ENCODE data around the gene OSBPL10. TPM values are rescaled to one million over a fixed set of nuclear protein-coding genes. Genes with fewer than 3 reads are reported as not detected.
"Not testable (repeated sequence)": the region's sequence is repeated elsewhere in the genome, so short reads cannot be mapped to it uniquely, and the experiment has no call there.

The OSBPL10 gene
- total RNA-seq, 1 donor from 2014 or later = 17.3 TPM

DNA sequence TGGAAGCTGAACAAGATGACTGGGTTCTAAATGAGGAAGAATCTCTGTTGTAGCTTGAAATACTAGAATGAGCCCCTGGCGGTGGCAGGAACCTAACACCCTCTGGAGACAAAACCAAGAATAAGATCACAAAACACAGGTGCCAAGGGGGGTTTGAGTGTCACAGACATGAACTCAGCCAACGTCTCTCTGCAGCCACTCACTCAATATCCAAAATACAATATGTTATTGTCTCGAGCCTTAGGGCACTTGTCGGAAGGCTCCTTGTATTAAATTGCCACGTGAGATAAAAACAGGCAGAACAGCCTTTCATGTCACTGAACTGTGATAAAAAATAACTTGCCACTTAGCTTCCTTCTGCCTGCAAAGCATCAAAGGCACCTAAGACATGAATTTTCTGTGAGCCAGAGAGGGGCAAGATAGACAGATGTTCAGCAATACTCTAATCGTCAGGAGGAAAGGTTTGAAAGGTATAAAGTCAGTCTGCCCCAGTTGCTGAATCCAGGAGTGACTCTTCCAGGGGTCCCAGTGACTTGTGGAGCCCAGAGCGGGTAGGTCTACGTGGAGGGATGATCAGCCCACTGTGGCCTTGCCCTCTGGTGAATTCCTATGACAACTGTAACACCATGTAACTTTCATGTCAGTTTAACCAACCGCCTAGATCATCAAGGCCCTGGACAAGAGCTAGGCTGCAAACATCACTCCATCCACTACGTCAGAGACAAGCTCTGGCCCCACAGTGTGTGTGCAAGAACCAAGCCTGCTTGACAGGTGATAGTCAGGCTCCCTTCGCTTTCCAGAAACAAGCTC is 165.2 kb downstream of the OSBPL10 start:
- no peak for DNase-seq (ENCODE audit: low read depth, low spot score)

DNA sequence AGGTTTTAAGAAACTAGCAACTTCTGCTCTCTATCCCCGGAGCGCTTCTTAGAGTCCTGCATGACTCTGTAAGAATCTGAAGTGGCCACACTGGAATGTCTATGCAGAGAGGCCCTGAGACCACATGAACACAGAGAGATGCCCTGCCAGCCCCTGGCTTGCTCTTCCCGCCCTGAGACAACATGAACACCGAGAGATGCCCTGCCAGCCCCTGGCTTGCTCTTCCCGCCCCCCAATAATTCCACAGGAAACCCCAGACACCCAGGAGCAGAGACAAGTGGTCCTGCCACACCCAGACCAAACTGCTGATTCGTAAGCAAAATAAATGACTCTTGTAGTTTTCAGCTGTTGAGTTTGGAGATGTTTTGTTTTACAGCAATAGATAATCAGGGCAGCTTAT is 166.1 kb downstream of the OSBPL10 start:
- DNase-seq (ENCODE audit: low read depth, low spot score) = no peak

DNA sequence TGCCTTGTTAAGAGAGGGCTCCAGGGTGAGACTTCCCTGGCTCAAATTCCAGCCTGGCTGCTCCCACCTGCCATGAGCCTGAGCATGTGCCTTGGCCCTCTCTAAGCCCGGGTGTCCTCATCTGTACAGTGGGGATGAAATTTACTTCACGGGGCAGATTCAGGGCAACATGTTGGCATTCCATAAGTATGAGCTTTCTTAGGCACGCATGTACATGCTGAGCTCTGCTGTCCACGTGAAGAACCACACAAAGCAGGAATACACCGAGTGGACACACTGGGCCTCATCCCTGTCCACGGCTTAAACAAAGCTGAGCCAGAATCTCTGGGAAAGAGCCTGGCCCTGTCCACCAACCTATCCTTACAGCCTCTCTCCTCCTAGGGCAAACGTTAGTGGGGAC is 167.4 kb downstream of the OSBPL10 start:
- DNase-seq (ENCODE audit: low read depth, low spot score) = no peak

DNA sequence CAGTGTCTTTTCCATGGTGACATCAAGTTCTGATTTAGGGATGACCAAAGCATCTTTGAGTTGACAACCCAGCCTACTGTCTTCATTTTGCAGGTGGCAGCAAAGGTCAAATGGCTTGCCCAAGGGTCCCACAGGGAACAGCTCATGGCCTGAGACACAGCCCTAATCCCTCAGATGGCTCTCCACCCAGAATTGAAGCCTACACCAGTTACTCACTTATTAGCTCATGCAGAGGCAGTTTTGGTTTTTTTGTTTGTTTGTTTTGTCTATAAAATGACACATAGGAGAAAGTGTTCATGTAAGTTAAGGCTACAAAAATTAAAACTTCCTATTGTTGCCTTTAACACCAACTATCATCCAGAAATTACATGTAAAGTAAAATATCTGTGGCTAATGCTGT is 167.9 kb downstream of the OSBPL10 start:
- no peak for DNase-seq (ENCODE audit: low read depth, low spot score)

DNA sequence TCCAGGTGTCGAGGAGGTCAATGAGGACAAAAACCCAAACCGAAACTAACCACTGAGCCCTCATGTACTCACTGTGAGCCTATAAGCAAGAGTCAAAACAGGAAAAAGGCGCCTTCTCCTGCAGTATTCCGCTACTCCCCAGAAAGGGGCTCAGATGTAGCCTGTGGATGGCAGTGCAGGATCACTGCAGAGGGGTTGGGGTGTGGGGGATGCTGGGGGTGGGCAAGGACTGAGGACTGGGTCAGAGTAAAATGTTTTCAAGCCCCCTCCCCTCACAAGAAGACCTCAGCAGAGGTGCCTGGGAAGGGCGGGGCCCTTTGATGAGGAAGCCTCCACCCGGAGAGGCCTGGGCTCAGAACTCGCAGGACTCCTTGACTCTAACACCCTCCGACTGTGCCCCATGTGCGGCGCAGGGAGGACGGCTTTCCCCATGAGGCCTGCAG is 170.1 kb downstream of the OSBPL10 start:
- DNase-seq (ENCODE audit: low read depth, low spot score) = no peak

DNA sequence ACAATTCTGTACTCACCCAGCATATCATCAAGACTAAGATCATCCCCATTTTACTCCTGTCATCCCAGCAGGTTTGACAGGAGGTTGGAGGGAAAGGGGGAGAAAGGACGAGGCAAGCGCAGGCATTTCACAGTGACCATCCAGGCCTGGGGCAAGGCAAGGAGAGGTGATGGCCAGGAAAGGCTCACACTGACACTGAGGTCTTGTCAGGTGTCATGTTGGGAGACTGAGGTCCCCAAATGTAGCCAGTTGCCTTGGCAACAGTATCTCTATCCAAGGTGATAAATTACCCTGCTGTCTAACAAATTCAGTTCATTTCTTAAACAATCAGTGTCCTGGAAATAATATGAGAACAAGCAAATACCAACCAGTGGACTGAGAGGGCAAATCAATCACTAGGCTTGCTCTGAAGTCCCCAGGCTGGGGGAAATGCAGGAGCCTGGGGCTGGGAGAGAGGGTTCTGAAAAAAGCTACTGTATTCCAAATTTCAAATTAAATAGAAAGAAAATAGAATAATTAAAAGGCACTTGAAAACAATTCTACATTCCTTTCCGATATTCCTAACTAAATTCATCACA is 172.8 kb downstream of the OSBPL10 start:
- no peak for DNase-seq (ENCODE audit: low read depth, low spot score)

DNA sequence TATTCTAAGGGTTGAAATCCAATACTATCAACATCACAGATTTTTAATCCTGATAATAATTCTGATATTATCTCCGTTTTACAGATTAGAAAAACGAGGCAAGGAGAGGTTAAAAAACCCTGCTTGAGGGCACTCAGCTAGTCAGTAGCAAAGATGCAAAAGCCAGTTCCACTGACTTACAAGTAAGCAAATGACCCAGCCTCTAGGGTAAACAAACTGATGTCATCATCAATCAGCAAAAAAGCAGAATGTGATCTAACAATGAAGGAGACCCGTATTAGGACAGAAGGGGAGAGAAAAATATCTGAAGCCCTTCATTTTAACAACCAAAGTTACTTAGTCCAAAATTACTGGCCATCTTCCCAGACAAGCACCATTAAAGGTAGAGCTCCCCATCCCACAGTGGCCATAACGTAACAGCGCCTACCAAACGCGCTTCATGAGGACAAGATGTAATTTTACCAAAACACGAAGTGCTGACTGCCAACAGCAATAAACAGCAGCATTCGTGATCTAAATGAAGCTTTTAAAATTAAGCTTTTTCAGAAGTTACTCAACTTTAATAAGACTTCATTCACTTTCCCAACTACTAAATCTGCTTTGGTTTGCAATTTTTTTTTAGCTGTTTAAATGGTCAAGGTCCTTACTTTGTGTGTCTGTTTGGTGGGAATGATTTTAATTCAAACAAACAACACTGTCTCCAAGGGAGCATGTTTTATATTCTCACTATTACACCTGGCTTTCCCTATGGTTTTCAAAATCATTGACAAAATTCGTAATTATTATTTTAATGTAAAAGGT is 176.6 kb downstream of the OSBPL10 start:
- DNase-seq (ENCODE audit: low read depth, low spot score) = no peak

DNA sequence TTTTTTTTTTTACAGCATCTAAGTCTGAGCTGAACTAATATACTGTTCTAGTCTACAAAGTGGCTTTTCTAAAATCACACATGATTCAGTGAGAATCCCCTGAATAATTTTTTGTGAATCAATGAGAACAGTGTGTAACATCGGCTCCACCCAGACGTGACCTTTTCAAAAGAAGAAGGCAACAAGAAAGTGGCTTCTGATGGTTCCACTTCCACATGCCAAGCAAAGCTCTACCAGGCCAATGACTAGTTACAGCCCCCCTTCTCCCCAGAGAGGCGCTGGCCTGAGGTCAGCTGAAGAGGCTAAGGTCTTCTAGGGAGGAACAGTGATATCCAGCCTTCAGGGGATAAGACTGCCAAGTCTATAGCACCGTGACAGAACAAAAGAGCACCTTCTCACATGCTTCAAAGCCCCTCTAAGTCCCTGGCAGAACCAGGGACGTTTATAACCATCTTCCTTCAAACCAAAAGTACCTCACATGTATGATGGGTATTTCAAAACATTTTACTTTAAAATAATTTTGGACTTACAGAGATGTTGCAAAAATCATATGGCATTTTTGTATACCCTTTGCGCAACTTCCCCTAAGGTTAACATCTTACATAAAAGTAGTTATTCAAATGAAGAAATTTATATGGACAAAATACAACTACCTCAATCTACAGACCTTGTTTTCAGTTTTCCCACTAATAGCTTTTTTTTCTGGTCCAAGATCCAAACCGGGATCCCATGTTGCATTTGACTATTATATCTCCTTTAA is 177.9 kb downstream of the OSBPL10 start:
- DNase-seq (ENCODE audit: low read depth, low spot score) = no peak

DNA sequence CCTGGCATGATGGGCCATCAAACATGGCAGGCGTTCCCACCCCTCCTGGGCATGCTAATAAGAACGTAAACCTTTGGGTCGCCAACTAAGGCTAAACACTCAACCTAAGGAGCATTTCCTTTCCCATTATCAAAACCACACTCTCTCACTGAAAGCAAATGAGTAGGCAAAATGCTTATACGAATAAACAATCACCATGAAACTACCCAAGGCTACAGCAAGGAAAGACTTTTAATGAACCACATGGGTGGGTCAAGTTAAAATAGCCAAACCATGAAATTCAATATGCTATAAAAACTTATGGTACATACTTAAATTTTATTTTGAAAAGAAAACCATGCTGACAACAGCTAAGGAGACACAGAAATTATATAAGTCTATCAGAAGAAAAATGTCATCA is 180.6 kb downstream of the OSBPL10 start:
- DNase-seq (ENCODE audit: low read depth, low spot score) = no peak

DNA sequence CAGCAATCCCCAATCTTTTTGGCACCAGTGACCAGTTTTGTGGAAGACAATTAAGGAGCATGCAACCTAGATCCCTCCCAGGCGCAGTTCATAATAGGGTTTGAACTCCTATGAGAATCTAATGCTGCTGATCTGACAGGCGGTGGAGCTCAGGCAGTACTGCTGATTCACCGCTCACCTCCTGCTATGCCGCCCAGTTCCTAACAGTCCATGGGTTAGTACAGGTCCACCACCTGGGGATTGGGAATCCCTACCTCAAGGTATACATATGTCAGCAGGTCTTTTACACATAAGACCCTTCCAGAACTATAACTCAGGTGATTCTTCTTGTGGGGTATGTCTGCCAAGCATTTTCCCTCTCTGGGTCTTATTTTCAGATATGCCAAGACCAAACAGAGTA is 182.2 kb downstream of the OSBPL10 start:
- DNase-seq (ENCODE audit: low read depth, low spot score) = no peak

DNA sequence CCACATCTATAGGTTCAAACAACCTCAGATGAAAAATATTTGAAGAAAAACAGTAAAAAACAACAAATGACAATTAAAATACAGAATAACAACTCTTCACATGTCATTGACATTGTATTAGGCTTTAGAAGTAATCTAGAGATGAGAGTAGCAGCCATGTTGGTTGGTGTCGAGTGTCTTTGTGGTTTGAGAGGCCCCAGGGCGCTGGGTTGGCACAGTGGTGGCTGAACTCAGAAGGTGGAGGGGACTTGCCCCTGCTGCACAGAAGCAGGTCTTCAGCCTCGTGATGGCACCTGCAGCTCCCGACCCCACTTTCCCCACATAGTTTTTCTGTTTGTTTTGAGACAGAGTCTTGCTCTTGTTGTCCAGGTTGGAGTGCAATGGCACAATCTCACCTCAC is 187.2 kb downstream of the OSBPL10 start:
- no peak for DNase-seq (ENCODE audit: low read depth, low spot score)

DNA sequence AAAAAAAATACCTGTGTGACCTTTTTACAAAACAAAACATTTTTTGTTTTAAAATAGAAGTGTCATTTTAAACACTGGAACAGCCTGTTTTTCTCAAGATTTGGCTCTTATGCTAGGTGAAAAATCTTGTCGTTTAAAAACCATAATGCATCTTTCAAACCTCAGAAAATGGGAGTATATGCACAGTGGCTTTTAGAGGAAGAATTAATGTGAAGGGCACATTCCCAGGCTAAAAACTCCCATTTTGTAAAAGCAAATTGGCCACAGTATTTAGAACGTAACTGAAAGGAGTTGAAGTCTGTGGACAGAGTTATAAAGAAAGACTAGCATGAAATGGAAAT is 190.0 kb downstream of the OSBPL10 start:
- no peak for DNase-seq (ENCODE audit: low read depth, low spot score)

DNA sequence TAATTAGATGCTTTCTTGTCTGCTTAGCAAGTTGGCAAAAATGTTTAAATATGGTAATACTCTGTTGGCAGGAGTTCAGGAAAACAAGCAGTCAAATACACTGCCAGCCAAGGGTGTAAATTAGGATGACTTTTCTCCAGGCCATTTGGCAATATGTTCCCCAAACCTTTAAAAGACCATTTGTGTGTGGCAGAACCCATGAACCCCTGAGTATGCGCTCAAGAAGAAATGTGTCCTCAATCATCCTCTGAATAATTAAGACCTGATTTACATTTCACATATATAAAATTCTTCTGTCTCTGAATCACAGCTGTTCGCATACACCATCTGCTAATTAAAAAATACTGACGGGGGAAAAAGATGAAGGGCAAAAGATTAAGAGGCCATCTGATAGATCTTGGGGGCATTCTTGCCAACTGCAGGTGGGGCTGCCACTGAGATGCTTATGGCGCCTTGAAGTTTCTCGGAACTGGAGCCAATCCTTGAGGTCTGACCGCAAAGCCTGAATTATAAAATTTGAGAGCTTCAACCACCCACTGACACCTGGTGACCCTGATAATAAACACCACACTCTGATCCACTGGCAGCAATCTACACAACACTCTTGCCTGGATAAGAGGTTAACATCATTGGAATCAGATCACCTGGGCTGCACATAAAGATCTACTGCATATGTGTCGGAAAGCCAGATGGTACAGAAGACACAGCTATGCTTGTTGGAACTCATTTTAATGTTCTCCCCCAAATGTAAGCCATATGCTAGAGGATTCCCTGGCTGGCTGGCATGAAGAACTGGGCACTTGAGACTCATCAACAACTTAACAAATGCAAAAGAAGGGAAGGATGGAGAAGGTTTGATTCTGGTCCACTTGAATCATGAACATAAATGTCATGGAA is 190.6 kb downstream of the OSBPL10 start:
- no peak for DNase-seq (ENCODE audit: low read depth, low spot score)

DNA sequence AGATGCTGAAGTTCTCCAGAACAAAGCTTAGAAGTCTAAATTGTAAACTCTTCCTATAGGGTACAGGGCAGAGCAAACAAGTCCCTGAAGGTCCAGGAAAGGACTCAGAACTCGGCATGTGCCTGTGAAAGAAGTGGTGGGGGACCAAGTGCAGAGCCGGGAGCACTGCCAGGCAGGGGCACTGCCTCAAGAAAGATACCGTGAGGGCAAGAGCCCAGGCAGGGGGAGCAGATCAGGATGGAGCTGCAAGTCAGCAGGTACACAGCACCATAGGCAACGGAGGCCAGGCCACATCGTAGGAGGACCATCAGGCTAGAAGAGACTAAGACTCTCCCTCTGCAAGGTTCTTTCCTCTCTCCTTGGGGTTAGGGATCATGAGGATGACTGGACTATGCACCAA is 191.6 kb downstream of the OSBPL10 start:
- no peak for DNase-seq (ENCODE audit: low read depth, low spot score)

DNA sequence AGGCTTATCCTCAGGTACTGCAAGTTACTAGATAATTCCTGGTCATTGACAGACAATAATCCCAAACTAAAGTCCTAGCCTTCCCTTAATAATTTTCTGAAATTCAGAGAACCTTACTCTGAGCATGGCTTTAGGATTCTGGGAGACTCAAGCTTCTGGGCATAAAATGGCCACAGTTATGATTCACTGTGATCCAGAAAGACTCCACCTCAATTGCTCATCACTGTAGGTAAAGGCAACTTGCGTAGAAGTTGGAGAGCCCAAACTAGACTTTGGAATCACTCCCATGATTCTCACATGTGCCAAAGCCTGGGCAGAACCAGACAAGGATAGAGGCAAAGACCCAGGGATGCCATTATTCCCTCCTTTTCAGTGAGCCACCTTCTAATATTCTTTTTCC is 195.3 kb downstream of the OSBPL10 start:
- DNase-seq (ENCODE audit: low read depth, low spot score) = no peak

DNA sequence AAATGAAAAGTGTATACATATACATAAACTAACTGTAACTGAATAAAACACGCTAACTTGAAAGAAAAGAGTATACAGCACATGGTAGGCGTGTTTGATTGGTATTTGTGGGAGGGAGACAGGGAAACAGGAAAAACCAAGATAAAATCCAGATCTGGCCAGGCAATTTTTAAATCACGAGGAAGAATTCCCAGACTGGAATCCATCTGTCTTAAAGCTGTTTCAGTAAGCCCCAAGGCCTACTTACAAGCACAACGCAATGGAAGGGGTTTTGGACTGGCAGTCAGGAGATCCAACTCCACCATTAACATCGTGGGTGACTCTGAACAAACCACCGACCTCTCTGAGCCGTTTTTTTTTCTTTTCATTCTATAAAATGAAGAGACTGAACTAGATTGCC is 195.8 kb downstream of the OSBPL10 start:
- no peak for DNase-seq (ENCODE audit: low read depth, low spot score)

DNA sequence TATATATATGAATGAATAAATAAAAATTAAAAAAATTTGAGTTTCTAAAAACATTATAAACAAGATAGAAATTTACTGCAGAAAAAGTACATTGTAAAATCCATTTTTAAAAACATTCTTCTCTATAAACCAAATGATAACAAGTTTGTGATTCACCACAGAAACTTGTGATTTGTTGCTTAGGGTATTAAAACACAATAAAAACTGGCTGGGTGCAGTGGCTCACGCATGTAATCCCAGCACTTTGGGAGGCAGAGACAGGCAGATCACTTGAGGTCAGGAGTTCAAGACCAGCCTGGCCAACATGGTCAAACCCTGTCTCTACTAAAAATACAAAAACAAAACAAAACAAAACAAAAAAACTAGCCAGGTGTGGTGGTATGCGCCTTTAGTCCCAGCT is 197.2 kb downstream of the OSBPL10 start:
- not testable (repeated sequence) for DNase-seq (ENCODE audit: low read depth, low spot score)

DNA sequence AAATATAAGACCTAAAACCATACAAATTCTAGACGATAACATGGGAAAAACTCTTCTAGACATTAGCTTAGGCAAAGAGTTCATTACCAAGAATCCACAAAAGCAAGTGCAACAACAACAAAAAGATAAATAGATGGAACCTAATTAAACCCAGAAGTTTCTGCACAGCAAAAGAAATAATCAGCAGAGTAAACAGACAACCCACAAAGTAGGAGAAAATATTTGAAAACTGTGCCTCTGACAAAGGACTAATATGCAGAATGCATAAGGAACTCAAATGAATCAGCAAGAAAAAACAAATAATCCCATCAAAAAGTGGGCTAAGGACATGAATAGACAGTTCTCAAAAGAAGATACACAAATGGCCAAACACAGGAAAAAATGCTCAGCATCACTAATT is 198.8 kb downstream of the OSBPL10 start:
- DNase-seq (ENCODE audit: low read depth, low spot score) = not testable (repeated sequence)

DNA sequence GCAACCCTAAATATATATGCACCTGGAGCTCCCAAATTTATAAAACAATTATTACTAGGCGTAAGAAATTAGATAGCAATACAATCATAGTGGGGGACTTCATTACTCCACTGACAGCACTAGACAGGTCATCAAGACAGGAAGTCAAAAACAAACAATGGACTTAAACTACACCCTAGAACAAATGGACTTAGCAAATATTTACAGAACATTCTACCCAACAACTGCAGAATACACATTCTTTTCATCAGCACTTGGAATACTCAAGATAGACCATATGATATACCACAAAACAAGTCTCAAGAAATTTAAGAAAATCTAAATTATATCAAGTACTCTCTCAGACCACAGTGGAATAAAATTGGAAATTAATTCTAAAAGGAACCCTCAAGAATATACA is 201.5 kb downstream of the OSBPL10 start:
- DNase-seq (ENCODE audit: low read depth, low spot score) = no peak

DNA sequence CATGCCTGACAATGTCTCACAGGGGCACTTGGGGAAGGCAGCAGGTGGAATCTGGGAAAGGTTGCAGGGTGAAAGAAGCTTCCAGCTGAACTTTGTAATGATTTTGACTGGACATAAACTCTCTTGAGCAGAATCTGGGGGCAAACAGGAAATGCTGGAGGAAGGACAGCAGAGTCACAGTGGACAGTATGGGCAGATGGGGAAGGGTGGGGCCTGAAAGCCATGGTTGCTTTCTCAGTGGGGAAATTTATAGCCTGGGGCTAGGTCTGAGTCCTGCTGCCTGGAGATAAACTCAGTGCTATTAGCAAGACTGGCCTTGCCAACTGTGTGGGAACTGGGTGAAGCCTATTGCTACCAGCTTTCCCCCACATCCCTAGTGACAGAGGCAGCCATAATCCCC is 203.2 kb downstream of the OSBPL10 start:
- no peak for DNase-seq (ENCODE audit: low read depth, low spot score)

DNA sequence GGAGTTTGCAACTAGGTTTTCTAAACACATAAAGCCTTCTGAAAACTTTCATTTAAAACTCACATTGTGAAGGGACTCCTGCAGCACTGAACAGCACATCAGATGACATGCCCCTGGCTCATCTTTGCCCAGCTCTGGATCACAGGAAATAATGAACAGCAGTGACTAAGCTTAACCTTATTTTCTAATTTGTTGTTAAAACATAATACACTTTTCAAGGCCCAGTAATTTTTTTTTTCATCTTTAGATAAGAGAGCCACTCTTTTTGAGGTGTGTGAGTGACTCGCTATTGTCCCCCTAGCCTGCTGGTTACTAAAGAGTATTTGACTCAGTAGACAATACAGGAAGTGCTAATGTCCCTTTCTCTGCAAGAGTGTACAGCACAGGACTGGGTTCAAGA is 204.0 kb downstream of the OSBPL10 start:
- DNase-seq (ENCODE audit: low read depth, low spot score) = no peak
